HG02623 (cell line): ENCODE measurements around the gene HLA-E.
"Not testable (repeated sequence)": the region's sequence is repeated elsewhere in the genome, so short reads cannot be mapped to it uniquely, and the experiment has no call there.

ENCODE experiments used
- ATAC-seq: cut with Tn5 transposase; IDR thresholded peaks from one replicate; pipeline ENCODE4 v1.9.1; 2021; ENCODE audit warnings: moderate library complexity; ENCODE audit not compliant: unreplicated experiment

Gene HLA-E

GRCh38 chr6:30500421-30501355 is 11.4 kb downstream of the HLA-E start:
- no peak for ATAC-seq

- no peak for ATAC-seq
Measured at GRCh38 chr6:30507849-30508827, 18.8 kb downstream of the HLA-E start.

- ATAC-seq, result no peak
Measured at GRCh38 chr6:30508890-30509736, 19.8 kb downstream of the HLA-E start.

- no peak for ATAC-seq
Measured at GRCh38 chr6:30510419-30511168, 21.3 kb downstream of the HLA-E start.

- no peak for ATAC-seq
Measured at GRCh38 chr6:30511169-30511546, 21.8 kb downstream of the HLA-E start.

- no peak for ATAC-seq
Measured at GRCh38 chr6:30513451-30513850, 24.1 kb downstream of the HLA-E start.

DNA sequence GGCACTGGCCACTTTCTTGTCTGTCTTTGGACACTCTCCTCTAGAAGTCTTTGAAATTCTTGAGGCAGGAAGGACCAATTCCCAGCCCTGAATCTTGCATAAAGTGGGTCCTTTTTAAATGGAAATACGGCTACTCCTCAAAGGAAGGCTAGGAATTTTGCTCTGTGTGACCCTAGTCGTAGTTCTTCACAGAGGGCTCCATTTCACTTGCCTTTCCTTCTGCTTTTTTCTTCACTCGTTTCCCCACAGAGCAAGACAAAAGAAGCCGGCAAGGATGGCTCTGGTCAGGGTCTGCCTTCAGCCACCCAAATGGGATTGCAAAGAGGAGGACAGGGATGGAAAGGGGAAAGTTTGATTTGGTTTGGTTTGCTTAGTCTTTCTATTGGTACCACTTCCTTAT is 25.8 kb downstream of the HLA-E start:
- ATAC-seq, result no peak

- ATAC-seq, result peak; percentile 58
Measured at GRCh38 chr6:30515944-30516753, 26.8 kb downstream of the HLA-E start.

DNA sequence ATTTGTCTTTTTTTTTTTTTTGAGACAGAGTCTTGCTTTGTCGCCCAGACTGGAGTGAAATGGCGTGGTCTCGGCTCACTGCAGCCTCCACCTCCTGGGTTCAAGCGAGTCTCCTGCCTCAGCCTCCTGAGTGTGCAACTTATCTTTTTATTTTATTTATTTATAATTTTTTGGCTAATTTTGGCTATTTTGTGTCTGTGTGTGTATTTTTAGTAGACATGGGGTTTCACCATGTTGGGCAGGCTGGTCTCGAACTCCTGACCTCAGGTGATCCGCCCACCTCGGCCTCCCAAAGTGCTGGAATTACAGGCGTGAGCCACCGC is 27.4 kb downstream of the HLA-E start:
- not testable (repeated sequence) for ATAC-seq

GRCh38 chr6:30517767-30518504 is 28.6 kb downstream of the HLA-E start:
- ATAC-seq, result not testable (repeated sequence)

GRCh38 chr6:30518505-30519145 is 29.3 kb downstream of the HLA-E start:
- not testable (repeated sequence) for ATAC-seq

DNA sequence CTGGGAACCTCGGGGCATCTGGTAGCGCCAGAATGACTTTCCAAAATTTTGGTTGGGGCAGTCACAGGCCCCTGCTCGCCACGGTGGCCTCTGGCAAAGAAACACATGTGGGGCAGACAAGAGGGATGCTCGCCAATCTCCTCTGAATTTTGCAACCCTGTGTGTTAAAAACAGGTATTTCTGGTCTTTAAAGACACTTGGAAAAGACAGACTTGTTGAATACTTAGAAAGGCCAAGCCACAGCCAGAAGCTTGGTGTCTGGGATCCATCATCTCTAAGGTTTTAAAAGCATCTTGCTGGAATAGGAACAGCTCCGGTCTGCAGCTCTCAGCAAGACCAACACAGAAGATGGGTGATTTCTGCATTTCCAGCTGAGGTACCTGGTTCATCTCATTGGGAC is 31.2 kb downstream of the HLA-E start:
- ATAC-seq, result no peak

- not testable (repeated sequence) for ATAC-seq
Measured at GRCh38 chr6:30521082-30521481, 31.8 kb downstream of the HLA-E start.

GRCh38 chr6:30521952-30522351 is 32.6 kb downstream of the HLA-E start:
- not testable (repeated sequence) for ATAC-seq

GRCh38 chr6:30526444-30526843 is 37.1 kb downstream of the HLA-E start:
- not testable (repeated sequence) for ATAC-seq

GRCh38 chr6:30529349-30529875 is 40.1 kb downstream of the HLA-E start:
- not testable (repeated sequence) for ATAC-seq

DNA sequence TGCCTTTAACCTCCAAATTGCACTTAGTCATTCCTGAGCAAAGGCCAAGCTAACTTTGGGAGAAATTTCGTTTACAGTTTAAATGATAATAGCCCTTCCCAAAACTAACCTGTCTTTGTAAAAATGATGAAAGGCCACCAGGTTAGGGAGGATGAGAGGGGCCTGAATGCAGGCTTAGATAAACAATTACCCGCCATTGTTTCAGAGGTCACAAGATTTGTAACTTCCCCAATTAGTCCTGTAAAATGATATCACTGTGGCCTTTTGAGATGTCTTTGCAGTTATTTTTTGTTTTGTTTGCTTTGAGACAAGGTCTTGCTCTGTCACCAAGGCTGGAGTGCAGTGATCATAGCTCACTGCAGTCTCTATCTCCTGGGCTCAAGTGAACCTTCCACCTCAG is 40.7 kb downstream of the HLA-E start:
- ATAC-seq, result no peak
